Esophagus mucosa (tissue), 1 donor: ENCODE results near the gene CENPE. TPM values are rescaled to one million over a fixed set of nuclear protein-coding genes. Genes with fewer than 3 reads are reported as not detected.
"Not testable (repeated sequence)": the region's sequence is repeated elsewhere in the genome, so short reads cannot be mapped to it uniquely, and the experiment has no call there.

ENCODE experiments used
- ATAC-seq: fragments of 200-7000 bp; cut with Tn5 transposase; one replicate; pipeline ENCODE4 v1.9.1; 2020
- total RNA-seq: library from RNA; stranded (reverse); gene quantifications from one replicate; pipeline ENCODE4 v1.2.4, GENCODE V29; 2023
- donor health status: DM: yes; HTN: yes; CAD: no.

Gene CENPE, protein sequence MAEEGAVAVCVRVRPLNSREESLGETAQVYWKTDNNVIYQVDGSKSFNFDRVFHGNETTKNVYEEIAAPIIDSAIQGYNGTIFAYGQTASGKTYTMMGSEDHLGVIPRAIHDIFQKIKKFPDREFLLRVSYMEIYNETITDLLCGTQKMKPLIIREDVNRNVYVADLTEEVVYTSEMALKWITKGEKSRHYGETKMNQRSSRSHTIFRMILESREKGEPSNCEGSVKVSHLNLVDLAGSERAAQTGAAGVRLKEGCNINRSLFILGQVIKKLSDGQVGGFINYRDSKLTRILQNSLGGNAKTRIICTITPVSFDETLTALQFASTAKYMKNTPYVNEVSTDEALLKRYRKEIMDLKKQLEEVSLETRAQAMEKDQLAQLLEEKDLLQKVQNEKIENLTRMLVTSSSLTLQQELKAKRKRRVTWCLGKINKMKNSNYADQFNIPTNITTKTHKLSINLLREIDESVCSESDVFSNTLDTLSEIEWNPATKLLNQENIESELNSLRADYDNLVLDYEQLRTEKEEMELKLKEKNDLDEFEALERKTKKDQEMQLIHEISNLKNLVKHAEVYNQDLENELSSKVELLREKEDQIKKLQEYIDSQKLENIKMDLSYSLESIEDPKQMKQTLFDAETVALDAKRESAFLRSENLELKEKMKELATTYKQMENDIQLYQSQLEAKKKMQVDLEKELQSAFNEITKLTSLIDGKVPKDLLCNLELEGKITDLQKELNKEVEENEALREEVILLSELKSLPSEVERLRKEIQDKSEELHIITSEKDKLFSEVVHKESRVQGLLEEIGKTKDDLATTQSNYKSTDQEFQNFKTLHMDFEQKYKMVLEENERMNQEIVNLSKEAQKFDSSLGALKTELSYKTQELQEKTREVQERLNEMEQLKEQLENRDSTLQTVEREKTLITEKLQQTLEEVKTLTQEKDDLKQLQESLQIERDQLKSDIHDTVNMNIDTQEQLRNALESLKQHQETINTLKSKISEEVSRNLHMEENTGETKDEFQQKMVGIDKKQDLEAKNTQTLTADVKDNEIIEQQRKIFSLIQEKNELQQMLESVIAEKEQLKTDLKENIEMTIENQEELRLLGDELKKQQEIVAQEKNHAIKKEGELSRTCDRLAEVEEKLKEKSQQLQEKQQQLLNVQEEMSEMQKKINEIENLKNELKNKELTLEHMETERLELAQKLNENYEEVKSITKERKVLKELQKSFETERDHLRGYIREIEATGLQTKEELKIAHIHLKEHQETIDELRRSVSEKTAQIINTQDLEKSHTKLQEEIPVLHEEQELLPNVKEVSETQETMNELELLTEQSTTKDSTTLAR (N-terminal part only)
- 14.1 TPM for total RNA-seq

DNA sequence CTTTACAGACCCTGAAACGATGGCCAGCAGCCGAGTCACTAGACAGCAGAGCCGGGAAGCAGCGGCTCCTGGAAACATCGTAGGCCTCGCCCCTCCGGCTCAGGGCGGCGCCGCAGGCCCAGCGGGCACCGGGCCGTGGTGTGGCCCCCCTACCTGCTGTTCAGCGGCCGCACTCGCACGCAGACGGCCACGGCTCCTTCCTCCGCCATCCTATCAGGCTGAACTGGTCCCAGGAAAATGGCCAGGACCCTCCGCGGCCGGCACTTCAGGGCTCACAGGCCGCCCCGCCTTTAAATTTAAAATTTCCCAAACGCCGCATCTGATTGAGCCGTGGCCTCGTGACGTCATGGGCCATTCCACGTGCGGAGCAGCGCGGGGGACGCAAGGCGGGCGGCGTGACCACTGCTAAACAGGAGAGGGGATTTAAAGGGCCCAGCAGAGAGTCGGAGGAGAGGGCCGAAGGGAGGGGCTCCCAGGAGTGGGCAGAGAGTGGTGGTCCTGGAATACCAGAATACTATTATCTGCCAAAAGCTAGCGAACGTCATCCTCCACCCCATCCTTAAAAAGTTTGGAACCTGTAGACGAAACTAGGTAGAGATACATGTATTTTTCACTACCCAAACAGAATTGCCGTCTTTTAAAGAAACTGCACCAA is at the start of gene CENPE:
CENPE (minus strand) TSS at position 233 of the 655 bp plus-strand sequence; CDS start at position 209, 24 bp downstream.
- peak; percentile 91 for ATAC-seq

DNA sequence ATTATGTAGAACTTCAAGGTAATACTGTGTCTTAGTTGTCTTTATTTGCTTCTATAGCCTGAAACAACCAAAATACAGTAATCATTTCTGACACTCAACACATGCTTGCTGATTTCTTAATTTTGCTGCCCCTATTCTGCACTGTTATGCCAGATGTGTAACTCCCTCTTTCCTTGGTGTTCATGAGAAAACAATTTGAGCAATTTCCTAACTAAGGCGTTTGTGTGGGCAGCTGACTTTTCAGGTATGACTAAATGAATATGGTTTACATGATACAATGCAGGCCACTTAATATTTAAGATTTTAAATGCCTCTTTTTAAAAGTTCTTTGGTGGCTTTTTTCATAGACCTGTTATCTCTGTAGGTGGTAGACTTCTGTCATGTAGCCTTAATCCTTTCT is 46.1 kb upstream of the CENPE start:
- ATAC-seq = no peak

DNA sequence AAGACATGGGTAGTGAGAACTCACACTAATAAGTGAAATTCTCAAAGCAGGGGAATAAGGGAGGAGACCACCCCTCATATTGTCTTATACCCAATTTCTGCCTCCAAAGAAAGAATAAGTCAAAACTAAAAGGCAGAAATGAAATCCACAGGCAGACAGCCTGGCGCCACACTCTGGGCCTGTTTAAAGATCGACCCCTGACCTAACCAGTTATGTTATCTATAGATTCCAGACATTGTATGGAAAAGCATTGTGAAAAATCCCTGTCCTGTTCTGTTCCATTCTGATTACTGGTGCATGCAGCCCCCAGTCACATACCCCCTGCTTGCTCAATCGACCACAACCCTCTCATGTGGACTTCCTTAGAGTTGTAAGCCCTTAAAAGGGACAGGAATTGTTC is 32.8 kb upstream of the CENPE start:
- ATAC-seq = not testable (repeated sequence)

DNA sequence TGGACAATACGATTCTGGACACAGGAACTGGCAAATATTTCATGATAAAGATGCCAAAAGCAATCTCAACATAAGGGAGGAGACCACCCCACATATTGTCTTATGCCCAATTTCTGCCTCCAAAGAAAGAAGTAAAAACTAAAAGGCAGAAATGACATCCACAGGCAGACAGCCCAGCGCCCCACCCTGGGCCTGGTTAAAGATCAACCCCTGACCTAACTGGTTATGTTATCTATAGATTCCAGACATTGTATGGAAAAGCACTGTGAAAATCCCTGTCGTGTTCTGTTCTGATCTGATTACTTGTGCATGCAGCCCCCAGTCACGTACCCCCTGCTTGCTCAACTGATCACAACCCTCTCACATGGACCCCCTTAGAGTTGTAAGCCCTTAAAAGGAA is 25.4 kb upstream of the CENPE start:
- ATAC-seq = not testable (repeated sequence)

DNA sequence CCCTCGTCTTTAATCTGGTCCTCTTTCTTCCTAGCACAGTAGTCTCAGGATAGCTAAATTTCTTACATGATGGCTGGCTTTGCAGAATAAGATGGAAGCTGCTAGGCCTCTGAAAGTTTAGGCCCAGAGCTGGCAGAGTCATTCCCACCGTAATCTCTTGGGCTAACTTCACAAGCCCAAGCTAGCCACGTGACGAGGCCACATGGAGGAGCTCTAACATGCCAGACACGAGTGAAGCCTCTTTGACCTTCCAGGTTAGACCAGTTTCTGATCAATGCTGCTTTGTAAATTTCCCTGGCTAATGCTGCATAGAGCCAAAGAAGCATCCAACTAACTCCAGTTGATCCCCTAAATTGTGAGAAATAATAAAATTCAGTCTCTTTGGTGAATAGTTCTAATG is 9.5 kb upstream of the CENPE start:
- no peak for ATAC-seq

DNA sequence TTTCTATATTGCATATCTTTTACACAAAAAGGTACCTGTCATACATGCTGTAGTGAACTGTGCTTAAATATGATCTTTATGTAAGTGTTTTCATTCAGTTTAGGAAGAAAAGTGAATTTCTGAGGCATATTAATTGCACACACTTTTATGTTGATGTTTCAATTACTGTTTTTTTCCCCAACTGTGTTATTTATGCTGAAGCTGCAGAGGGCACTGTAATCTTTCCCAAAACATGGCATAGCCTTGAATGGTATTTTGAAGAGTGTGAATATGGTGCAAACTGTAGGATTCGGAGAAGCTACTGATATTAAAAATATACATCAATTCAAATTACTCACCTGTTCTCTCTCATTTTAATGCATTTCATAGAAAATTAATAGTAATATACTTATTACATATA is 6.0 kb upstream of the CENPE start:
- ATAC-seq = no peak

DNA sequence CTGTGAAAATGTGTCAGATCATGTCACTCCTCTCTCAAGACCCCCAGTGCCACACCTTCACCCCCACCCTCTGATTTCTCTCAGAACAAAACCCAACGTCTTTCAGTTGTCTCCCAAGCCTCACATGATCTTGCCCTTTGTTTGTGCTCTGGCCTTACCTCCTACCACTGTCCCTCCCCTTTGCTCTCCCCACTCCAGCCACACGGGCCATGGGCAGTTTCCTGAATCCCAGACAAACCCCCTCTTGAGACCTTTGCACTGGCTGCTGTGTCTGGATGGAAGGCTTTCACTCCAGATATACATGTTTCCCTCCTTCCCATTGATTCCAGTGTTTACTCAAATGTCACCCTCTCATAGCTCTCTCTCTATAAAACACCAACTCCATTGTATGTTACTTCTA is 3.6 kb upstream of the CENPE start:
- ATAC-seq = no peak

DNA sequence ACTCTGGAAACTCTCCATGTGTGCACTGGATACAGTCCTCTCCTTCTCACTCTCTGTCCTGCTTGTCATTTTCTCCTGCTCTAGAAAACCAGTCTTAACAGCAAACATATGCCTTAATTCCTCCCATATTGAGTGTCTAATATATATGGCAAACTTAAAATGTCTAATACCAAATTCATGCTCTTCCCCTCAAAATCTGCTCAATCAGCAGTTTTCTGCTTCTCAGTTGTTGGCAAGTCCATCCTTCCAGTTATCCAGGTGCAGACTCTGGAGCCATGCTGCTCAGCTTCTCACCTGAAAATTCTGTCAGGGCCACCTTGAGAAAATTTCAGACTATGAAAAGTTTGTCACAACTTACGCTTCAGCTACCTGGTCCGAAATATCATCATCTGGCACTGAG is 3.1 kb upstream of the CENPE start:
- no peak for ATAC-seq

DNA sequence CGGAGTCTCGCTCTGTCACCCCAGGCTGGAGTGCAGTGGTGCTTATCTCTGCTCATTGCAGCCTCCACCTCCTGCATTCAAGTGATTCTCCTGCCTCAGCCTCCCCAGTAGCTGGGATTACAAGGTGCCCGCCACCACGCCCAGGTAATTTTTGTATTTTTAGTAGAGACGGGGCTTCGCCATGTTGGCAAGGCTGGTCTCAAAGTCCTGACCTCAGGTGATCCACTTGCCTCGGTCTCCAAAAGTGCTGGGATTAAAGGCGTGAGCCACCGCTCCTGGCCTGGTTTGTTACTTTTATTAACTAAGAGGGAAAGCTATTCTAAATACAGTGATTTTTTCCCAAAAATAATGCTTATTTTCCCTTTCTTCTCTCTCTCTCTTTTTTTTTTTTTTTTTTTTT is 866 bp upstream of the CENPE start:
- no peak for ATAC-seq

DNA sequence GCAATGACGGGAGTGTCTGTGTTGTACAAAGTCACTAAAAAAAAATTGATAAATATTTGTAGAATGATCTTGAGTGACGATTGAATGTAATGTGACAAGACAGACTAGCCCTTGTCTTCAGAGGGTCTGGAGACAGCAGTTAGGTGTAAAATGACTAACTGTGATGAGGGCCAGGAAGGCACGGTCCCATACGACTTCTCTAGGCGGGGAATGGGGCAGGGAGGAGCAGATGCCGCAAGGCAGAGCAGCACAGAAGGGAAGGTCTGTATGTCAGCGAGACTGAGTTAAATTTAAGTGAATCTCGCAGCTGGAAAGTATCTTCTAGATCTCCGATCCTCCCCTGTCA is 405 bp downstream of the CENPE start:
- peak; percentile 64 for ATAC-seq

DNA sequence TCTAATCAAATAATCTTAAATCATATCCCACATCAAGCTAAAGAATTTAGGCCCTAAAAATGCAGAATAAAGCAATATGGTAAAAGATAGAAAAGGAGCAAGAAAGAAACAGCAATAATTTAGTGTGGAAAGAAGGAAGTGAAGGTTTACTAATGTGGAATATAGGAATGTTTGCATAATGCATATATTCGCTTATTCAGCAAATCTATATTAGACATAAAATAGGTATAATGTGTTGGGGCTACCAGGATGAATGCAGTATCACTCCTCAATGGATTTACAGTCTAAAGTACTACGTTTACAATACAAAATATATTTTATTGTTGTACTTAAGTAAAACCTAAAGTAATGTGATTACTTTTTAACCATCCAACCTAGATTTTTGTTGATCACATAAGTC is 4.7 kb downstream of the CENPE start:
- ATAC-seq = no peak

DNA sequence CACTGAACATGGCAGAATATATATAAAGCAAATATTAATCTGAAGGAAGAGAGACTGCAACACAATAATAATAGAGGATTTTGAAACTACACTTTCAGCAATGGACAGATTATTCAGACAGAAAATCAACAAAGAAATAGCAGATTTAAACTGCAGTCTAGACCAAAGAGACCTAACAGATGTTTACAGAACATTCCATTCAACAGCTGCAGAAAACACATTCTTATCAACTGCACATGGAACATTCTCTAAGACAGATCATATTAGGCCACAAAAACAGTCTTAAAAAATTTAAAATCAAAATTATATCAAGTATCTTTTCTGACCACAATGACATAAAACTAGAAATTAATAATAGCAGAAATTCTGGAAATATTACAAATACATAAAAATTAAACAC is 27.1 kb downstream of the CENPE start:
- no peak for ATAC-seq

DNA sequence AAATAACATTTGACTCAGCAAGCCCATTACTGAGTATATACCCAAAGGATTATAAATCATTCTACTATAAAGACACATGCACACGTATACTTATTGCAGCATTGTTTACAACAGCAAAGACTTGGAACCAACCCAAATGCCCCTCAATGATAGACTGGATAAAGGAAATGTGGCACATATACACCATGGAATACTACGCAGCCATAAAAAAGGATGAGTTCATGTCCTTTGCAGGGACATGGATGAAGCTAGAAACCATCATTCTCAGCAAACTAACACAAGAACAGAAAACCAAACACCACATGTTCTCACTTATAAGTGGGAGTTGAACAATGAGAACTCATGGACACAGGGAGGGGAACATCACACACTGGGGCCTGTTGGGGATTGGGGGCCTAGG is 28.4 kb downstream of the CENPE start:
- not testable (repeated sequence) for ATAC-seq

DNA sequence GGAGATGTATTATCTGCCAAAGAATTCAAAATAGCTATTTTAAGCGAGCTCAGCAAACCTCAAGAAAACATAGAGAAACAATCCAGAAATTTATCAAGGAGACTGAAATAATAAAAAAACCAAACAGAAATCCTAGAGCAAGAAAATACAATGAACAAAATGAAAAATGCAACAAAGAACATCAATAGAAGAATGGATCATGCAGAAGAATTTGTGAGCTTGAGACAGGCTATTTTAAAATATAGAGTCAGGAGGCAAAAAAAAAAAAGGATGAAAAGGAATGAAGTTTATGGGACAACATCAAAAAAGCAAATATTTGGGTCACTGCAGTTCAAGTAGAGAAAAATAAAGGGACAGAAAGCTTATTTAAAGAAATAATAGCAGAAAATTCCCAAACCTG is 29.1 kb downstream of the CENPE start:
- no peak for ATAC-seq

DNA sequence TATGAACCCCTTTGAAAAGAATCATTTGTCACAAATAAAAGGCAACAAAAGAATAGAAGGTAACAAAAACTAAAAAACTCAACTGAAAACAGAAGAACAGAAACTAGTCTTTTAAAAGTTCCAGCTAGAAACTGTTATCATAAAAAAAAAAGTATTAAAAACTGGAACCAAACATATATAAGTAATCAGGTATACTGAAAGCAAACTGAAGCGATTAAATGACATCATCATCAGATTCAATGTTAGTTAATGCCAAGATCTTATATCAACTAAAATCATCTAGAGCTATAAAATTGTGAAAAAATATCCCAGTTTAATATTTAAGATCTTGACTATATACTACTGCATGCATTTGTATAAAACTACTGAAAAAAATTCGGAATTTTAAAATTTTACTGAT is 36.0 kb downstream of the CENPE start:
- ATAC-seq = no peak

DNA sequence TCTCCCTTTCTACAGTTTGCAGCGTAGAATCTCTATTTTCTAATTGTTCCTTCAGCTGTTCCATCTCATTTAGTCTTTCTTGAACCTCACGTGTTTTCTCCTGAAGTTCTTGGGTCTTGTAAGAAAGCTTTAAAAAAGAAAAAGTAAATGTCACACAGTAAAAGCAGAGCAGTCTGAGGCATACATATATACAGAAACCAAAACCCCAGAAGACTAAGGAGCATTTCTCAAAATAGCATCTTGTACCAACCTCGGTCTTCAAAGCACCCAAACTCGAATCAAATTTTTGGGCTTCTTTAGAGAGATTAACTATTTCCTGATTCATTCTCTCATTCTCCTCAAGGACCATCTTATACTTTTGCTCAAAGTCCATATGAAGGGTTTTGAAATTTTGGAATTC is 39.4 kb downstream of the CENPE start:
- no peak for ATAC-seq

DNA sequence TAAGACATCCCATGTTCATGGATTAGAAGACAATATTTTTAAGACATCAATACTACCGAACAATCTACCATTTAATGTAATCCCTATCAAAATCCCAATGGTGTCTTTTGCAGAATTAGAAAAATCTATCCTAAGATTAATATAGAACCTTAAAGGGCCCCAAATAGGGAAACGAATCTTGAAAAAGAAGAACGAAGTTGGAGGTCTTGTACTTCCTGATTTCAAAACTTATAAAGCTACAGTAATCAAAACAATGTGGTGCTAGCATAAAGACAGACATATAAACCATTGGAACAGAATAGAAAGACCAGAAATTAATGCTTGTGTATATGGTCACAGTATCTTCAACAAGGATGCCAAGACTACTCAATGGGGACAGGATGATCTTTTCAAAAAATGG is 42.0 kb downstream of the CENPE start:
- no peak for ATAC-seq

DNA sequence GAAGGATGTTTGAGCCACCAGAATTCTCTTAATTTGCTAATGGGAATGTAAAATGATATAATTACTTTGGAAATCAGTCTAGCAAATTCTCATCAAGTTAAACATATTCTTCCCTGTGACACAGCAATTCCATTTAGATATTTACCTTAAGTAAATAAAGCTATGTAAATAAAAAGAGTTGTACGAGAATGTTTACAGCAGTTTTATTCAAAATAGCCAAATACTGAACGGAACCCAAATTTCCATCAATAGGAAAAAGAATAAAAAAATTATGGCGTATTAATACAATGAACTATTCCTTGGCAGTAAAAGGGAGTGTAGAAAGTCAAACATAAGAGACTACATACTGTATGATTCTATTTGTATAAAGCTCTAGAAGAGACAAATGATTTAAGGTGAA is 45.8 kb downstream of the CENPE start:
- ATAC-seq = no peak

DNA sequence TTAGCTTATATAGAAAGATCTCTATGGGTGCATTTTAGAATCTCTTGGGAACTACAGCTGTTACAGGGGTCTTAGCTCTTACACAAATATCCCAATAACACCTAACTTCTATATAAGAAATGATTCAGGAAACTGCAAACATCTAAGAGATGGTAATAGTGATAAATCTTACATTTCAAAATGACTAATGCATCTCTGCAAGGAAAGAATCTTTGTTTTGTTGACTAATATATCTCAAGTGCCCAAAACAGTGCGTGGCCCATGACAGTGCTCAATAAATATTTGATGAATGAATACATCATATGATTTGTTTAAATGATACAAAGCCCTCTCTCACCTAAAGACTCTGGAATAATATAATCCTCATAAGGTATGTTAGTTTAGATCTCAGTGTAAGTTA is 47.5 kb downstream of the CENPE start:
- no peak for ATAC-seq

DNA sequence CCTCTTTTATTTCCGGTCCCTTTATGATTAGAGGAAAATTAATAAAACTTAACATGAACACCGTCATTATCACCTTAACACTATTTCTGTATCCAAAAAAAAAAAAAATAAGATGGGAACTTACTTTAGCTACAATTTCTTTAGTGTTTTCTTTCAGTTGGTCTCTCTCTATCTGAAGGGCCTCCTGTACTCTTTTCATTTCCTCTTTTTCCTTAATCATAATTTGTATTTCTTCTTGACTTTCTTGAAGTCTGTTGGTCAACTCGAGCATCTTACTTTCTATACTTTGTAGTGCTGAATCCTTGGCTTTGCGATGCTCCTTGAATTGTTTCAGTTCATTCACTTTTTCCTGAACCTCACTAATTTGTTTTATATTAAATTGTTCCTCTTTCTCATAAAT is 53.2 kb downstream of the CENPE start:
- no peak for ATAC-seq

DNA sequence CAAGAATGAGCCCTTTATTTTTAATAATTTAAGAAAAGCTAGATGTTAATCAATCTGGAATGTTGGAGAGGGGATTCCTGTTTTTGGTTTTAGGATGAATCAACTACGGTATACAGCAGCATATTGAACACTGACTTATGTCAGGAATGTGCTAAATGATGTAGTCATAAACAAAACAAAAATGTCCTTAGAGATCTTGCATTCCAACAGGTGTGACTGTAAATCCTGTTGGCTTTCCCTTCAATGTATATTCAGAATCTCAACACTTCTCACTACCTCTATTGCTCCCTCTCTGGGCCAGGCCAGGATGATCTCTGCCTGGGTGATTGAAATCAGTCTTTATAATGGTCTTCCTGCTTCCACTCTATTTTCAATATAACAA is 60.7 kb downstream of the CENPE start:
- no peak for ATAC-seq

DNA sequence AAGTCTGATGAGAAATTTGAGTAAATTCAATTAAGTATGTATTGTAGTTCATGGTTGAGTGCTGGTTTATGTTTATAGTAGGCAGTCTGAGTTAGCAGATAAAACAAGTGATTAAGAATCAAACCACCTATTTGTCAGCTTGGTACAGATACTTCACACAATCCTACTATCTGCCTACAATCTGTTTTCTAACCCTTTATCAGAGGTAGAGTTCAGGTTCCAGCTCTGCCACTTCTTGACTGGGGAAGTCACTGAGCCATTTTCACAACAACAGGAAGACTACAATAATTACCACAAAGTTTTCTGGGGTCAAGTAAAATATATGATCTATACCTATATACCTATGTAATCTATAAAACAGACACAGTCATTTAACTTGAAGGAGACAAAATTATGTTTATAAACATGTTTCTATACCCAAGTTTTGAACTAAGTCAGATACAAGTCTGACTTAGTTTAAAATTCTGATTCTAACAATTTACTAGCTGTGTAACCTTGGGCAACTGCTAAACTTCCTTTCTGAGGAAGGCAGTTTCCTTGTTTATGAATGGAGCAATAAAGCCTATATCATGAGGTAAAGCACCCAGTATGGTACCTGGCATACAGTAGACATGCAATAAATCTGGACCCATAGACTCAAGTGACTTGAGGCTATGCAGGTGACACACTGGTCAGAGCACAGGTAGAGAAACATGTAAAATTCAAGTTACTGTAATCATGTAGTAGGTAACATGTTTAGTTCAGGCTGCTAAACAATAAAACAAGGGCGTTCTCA is 61.3 kb downstream of the CENPE start:
- ATAC-seq = no peak
